GM21360 (cell line): ENCODE results near the gene SLC37A1.

Experiments used
- ATAC-seq: cut with Tn5 transposase; IDR thresholded peaks from one replicate; pipeline ENCODE4 v1.9.1; 2021; ENCODE audit warnings: mild to moderate bottlenecking, moderate library complexity; ENCODE audit not compliant: unreplicated experiment

Gene SLC37A1

DNA sequence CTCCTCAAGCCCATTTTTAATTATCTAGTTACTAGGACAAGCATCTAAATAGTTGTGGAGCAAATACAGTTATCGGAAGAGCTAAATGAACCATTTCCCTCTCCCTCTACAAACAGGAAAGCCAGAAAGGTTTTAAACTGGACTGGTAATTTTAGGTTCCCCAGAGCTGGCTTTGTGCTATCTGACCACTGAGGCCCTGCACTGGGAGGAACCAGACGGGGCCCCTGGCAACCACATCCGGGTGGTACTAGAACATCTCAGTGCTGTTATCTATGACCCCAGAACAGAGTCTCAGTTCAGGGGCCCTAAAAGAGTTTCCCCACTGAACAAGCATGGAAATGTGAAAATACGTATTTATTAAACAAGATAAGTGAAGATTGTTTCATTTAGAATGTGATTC is 9.9 kb upstream of the SLC37A1 start:
- no peak for ATAC-seq

- peak; percentile 82 for ATAC-seq
Observed at GRCh38 chr21:42505090-42505726, 8.4 kb upstream of the SLC37A1 start.

- ATAC-seq: no peak
Observed at GRCh38 chr21:42507418-42507817, 6.2 kb upstream of the SLC37A1 start.

- ATAC-seq: no peak
Observed at GRCh38 chr21:42508371-42508770, 5.3 kb upstream of the SLC37A1 start.

DNA sequence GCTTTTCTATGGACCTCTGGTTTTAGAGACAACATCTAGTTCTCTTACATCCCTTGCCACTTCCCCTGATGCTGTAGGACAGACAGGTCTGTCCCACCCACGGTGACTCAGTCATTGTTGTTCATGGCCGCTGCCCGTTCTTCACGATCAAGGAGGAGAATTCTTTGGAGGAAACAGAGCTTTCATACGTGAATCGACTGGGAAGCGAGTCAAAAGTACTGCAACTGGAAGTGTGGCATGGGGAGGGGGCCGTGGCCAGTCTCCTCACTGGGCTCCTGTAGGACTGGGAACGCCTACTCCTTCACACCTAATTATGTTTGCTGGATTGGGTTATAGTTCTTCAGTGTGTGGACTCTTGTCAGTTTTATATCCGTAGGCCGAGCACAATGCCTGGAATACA is 4.4 kb upstream of the SLC37A1 start:
- ATAC-seq: no peak

DNA sequence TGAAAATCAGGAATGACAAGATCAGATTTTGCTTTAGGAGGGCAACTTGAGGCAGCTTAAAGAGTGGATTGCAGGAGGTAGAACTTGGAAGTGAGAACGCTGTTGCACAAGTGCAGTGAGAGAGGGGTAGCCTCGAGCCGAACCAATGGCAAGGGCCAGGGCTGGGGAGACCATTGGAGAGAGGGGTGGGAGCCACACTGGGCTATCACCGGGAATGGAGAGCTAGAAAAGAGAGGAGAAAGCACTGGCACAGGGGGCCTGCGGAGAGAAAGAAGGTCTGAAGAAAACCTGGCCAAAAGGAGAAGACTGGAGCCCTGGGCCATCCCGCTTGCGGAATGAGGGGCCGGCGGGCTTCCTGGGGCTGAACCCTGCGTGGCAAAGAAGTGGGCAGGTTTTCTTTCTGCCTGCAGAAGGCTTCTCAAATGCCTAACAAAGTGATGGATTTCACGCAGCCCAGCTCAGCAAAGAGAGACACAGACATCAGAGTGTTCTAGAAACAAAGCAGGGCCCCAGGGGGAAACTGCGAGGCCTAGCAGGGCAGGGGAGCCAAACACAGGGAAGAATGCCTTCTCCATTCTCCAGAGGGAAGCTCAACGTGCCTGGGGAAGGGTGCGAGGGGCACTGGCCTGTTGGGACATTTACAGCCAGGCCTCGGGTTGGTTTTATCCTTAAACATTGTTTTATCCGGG is 1.2 kb upstream of the SLC37A1 start:
- ATAC-seq: no peak

- ATAC-seq: peak; percentile 50
Observed at GRCh38 chr21:42513985-42514882, 582 bp downstream of the SLC37A1 start.

DNA sequence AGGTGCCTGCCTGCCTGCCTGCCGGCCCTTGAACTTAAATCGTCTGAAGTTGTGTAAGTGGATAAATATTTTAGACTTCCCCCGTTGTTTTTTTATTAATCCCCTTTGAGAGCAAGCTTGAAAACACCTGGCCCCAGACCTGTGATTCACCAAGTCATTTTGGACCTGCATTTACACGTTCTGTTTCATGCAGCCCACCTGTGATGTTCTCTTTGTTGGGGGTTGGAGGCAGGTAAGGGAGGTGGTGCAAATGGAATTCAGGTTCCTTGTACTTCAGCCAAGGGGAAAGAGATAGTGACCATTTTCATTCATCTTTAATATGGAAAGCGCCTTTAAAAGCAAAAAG is 1.2 kb downstream of the SLC37A1 start:
- ATAC-seq: no peak

DNA sequence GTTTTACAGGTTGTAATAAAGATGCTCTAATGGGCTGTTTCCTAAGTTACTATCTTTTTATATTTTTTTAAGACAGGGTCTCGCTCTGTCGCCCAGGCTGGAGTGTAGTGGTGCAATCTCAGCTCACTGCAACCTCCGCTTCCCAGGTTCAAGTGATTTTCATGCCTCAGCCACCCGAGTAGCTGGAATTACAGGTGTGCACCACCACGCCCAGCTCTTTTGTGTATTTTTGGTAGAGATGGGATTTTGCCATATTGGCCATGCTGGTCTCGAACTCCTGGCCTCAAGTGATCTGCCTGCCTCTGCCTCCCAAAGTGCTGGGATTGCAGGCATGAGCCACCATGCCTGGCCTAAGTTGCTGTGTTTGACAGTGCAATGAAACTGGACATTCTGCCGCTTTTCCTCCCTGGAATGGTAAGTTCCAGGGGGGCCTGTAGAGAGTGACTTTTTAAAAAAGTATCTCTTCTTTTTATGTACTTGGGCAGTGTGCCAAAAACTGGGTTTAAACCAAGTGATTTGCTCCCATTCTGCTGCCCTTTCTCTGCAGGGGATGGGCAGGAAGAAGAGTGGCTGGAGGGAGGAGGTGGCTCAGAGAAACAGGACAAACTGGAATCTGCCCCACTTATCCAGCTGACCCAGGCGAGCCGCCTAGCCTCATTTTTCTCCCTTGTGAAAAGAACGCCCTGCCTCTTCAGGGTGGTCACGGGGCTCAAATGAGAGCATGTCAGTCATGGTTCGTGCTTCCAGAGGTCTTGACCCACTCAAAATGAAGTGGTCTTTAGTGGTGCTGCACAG is 2.3 kb downstream of the SLC37A1 start:
- no peak for ATAC-seq

- no peak for ATAC-seq
Observed at GRCh38 chr21:42518215-42518614, 4.6 kb downstream of the SLC37A1 start.

DNA sequence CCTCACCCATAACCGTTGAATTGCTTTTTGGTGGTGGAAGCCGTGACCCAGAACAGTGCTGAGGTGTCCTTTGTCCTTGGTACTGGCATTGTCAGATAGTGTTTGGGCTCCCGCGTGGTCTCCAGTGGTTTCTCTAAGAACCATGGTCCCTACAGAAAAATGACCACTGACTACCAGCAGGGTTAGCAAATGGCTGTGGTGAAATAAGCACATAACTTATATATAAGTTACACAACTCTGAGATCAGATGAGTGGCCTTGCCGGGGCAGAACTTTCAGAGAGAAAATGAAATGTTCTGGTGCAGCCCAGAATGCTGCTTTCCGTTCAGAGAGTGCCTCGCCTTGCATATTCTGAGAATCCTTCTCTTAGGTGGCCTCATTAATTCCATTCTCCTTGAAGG is 5.0 kb downstream of the SLC37A1 start:
- ATAC-seq: no peak

- ATAC-seq: no peak
Observed at GRCh38 chr21:42520628-42521253, 7.1 kb downstream of the SLC37A1 start.

- ATAC-seq: no peak
Observed at GRCh38 chr21:42521384-42521783, 7.7 kb downstream of the SLC37A1 start.

DNA sequence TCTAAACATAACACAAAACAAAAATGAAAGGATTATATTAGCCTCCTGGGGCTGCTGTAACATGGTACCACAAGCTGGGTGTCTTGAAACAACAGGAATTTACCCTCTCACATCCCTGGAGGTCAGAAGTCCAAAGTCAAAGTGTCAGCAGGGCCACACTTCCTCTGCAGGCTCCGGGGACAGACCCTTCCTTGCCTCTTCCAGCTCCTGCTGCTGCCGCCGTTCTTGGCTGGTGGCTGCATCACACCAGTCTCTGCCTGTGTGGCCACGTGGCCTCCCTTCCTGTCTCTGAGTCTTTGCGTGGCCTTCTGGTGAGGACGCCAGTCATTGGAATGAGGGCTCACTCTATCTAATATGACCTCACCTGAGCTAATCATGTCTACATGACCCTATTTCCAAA is 8.2 kb downstream of the SLC37A1 start:
- ATAC-seq: no peak

DNA sequence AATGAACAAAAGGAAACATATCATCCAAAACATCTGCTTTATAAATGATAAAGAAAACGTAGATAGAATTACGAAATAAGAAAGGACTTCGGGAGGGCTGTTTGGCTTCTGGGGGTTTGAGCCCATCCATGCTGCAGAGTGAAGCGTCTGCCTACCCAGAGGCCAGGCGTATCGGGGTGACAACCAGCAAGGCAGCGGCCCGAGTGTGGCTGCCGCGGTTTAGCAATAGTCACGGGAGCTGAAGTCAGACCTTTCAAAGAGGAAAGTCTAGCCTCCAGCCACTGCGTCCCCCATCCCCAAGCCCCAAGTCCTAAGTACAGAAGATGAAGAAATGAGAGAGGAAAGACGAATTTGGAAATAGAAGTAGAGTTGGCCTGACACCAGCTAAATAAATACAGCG is 8.6 kb downstream of the SLC37A1 start:
- no peak for ATAC-seq

GRCh38 chr21:42522771-42523170 is 9.1 kb downstream of the SLC37A1 start:
- ATAC-seq: no peak

GRCh38 chr21:42523211-42523610 is 9.6 kb downstream of the SLC37A1 start:
- no peak for ATAC-seq

- no peak for ATAC-seq
Observed at GRCh38 chr21:42523941-42524340, 10.3 kb downstream of the SLC37A1 start.

- peak; percentile 66 for ATAC-seq
Observed at GRCh38 chr21:42524341-42525028, 10.8 kb downstream of the SLC37A1 start.

- no peak for ATAC-seq
Observed at GRCh38 chr21:42525029-42525581, 11.5 kb downstream of the SLC37A1 start.
